NCI-H2227 (cell line): ENCODE results near the gene PLEKHF1.

Source experiments
- DNase-seq: peaks from one replicate; lab custom pipeline; 2025; ENCODE audit not compliant: unreplicated experiment; lab: John Stamatoyannopoulos, UW

Gene PLEKHF1

GRCh38 chr19:29677001-29677817 is 11.9 kb downstream of the PLEKHF1 start:
- DNase-seq: no peak

GRCh38 chr19:29678484-29679106 is 13.3 kb downstream of the PLEKHF1 start:
- DNase-seq: no peak

- DNase-seq: no peak
Observed at GRCh38 chr19:29679598-29680210, 14.4 kb downstream of the PLEKHF1 start.

- DNase-seq: no peak
Observed at GRCh38 chr19:29680447-29680846, 15.2 kb downstream of the PLEKHF1 start.

- no peak for DNase-seq
Observed at GRCh38 chr19:29680937-29681336, 15.7 kb downstream of the PLEKHF1 start.

- no peak for DNase-seq
Observed at GRCh38 chr19:29681422-29682235, 16.4 kb downstream of the PLEKHF1 start.

- DNase-seq: no peak
Observed at GRCh38 chr19:29682236-29682895, 17.1 kb downstream of the PLEKHF1 start.

GRCh38 chr19:29683009-29683408 is 17.7 kb downstream of the PLEKHF1 start:
- DNase-seq: no peak

GRCh38 chr19:29685326-29685725 is 20.1 kb downstream of the PLEKHF1 start:
- DNase-seq: no peak

- DNase-seq: no peak
Observed at GRCh38 chr19:29686285-29686805, 21.1 kb downstream of the PLEKHF1 start.

GRCh38 chr19:29687244-29687896 is 22.1 kb downstream of the PLEKHF1 start:
- no peak for DNase-seq

GRCh38 chr19:29687897-29688728 is 22.9 kb downstream of the PLEKHF1 start:
- DNase-seq: no peak

- DNase-seq: peak; percentile 67
Observed at GRCh38 chr19:29690842-29691241, 25.6 kb downstream of the PLEKHF1 start.

- DNase-seq: no peak
Observed at GRCh38 chr19:29694161-29694560, 28.9 kb downstream of the PLEKHF1 start.

- peak; percentile 96 for DNase-seq
Observed at GRCh38 chr19:29694669-29695627, 29.7 kb downstream of the PLEKHF1 start.

- DNase-seq: no peak
Observed at GRCh38 chr19:29695765-29696564, 30.7 kb downstream of the PLEKHF1 start.

- no peak for DNase-seq
Observed at GRCh38 chr19:29696565-29696846, 31.2 kb downstream of the PLEKHF1 start.
